Adrenal gland (tissue), 5 donors: ENCODE data around the gene RASGRP2.

Experiments
- POLR2A ChIP-seq, 2 donors: fragments of 450-650 bp; IDR thresholded peaks; one replicate each; pipeline ENCODE4 v1.6.1; 2017; ENCODE audit warnings: antibody characterized with exemption in 2 of 2, mild to moderate bottlenecking in 2 of 2, moderate library complexity in 1 of 2
- TF ChIP-seq, protein P1 (sequence below), 6 experiments: fragments of 450-650 bp in 4 of 6; fragments of 200-600 bp in 2 of 6; sonication (generic) in 1 of 6; IDR thresholded peaks; 1 replicate in 5 of 6; 2 replicates in 1 of 6; pipeline versions ENCODE4 v1.5.1 to v1.8.0; 2016 to 2021; ENCODE audit warnings: antibody characterized with exemption in 6 of 6, mild to moderate bottlenecking in 2 of 6, moderate library complexity in 1 of 6
- donor health status: DM: no; HTN: no; CAD: no.

DNA sequence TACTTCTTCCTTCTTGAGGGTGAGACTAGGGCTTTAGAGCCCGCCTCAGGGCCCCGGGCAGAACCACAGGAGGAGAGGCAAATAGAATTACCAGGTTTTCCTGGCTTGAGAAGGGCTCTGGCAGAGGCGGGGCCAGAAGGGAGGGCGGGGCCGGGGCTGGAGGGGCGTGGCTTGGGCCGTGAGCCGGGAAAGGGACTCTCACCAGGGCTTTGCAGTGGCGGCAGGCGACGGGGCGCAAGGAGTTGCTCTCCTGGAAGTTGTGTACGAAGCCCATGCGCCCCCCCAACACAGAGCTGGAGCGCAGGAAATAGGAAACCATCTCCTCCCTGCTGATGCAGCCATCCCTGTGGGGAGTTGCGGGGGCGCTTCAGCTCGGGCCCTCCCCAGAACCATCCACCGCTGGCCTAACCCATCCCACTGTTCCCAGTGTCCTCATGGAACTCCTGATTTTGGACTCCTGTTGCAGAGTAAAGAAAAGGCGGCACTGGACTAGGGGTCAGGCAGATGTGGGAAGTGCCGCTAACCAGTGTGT is 14.0 kb downstream of the RASGRP2 start:
- TF ChIP-seq, protein P1, sequence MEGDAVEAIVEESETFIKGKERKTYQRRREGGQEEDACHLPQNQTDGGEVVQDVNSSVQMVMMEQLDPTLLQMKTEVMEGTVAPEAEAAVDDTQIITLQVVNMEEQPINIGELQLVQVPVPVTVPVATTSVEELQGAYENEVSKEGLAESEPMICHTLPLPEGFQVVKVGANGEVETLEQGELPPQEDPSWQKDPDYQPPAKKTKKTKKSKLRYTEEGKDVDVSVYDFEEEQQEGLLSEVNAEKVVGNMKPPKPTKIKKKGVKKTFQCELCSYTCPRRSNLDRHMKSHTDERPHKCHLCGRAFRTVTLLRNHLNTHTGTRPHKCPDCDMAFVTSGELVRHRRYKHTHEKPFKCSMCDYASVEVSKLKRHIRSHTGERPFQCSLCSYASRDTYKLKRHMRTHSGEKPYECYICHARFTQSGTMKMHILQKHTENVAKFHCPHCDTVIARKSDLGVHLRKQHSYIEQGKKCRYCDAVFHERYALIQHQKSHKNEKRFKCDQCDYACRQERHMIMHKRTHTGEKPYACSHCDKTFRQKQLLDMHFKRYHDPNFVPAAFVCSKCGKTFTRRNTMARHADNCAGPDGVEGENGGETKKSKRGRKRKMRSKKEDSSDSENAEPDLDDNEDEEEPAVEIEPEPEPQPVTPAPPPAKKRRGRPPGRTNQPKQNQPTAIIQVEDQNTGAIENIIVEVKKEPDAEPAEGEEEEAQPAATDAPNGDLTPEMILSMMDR (IDR thresholded peaks at IDR 0.05): no peak
- TF ChIP-seq POLR2A (IDR thresholded peaks at IDR 0.05): no peak
